H9 (cell line): ENCODE data around the gene RAD23A. TPM values are rescaled to one million over a fixed set of nuclear protein-coding genes. Genes with fewer than 3 reads are reported as not detected.
"Not testable (repeated sequence)": the region's sequence is repeated elsewhere in the genome, so short reads cannot be mapped to it uniquely, and the experiment has no call there.

Source experiments
- DNase-seq: peaks from one replicate; pipeline ENCODE4 v3.0.0-alpha.2; 2017
- H2AFZ ChIP-seq: one replicate; pipeline ENCODE4 v1.6.1; 2013; ENCODE audit warnings: mild to moderate bottlenecking, low read length, control low read depth, moderate library complexity
- H2AK5ac ChIP-seq: 2 replicates; pipeline ENCODE4 v1.6.1; 2013; ENCODE audit warnings: low read length, control low read depth, mixed read lengths; ENCODE audit not compliant: insufficient read length
- H2BK120ac ChIP-seq: one replicate; pipeline ENCODE4 v1.6.1; 2013; ENCODE audit warnings: low read depth, mild to moderate bottlenecking, low read length, control low read depth, inconsistent platforms; ENCODE audit not compliant: poor library complexity, severe bottlenecking
- H2BK12ac ChIP-seq: 2 replicates; pipeline ENCODE4 v1.6.1; 2013; ENCODE audit warnings: low read length, control low read depth, mixed read lengths, low read depth; ENCODE audit not compliant: insufficient read length
- H2BK15ac ChIP-seq: 2 replicates; pipeline ENCODE4 v1.6.1; 2013; ENCODE audit warnings: low read depth, low read length, control low read depth
- H2BK20ac ChIP-seq: one replicate; pipeline ENCODE4 v1.6.1; 2013; ENCODE audit warnings: low read depth, mild to moderate bottlenecking, low read length, control low read depth, inconsistent platforms; ENCODE audit not compliant: poor library complexity, severe bottlenecking
- H2BK5ac ChIP-seq: 2 replicates; pipeline ENCODE4 v1.6.1; 2013; ENCODE audit warnings: low read length, control low read depth, mixed read lengths; ENCODE audit not compliant: insufficient read length
- H3K14ac ChIP-seq: 2 replicates; pipeline ENCODE4 v1.6.1; 2013; ENCODE audit warnings: low read length, control low read depth; ENCODE audit not compliant: insufficient read depth
- H3K18ac ChIP-seq: 2 replicates; pipeline ENCODE4 v1.6.1; 2013; ENCODE audit warnings: low read depth, mild to moderate bottlenecking, mixed read lengths, low read length, control low read depth; ENCODE audit not compliant: insufficient read length
- H3K23ac ChIP-seq: 2 replicates; pipeline ENCODE4 v1.6.1; 2013; ENCODE audit warnings: low read length, control low read depth, mixed read lengths, low read depth; ENCODE audit not compliant: insufficient read length
- H3K23me2 ChIP-seq: 2 replicates; pipeline ENCODE4 v1.6.1; 2013; ENCODE audit warnings: low read depth, mild to moderate bottlenecking, mixed read lengths, low read length, control low read depth; ENCODE audit not compliant: insufficient read length, poor library complexity, severe bottlenecking
- H3K27ac ChIP-seq: 2 replicates; pipeline ENCODE4 v1.5.1; 2013; ENCODE audit warnings: low read length, control low read depth, mixed read lengths, low read depth; ENCODE audit not compliant: insufficient read length
- H3K27me3 ChIP-seq: 2 replicates; pipeline ENCODE4 v1.6.1; 2013; ENCODE audit warnings: low read length, control low read depth, inconsistent platforms; ENCODE audit not compliant: insufficient read depth
- H3K4ac ChIP-seq: 2 replicates; pipeline ENCODE4 v1.6.1; 2013; ENCODE audit warnings: low read depth, mild to moderate bottlenecking, control low read depth, inconsistent platforms, low read length, moderate library complexity
- H3K4me1 ChIP-seq: 2 replicates; pipeline ENCODE4 v1.6.1; 2013; ENCODE audit warnings: low read length, control low read depth, inconsistent platforms; ENCODE audit not compliant: insufficient read depth
- H3K4me2 ChIP-seq: 2 replicates; pipeline ENCODE4 v1.6.1; 2013; ENCODE audit warnings: low read length, control low read depth, mixed read lengths; ENCODE audit not compliant: insufficient read length, insufficient read depth
- H3K56ac ChIP-seq: 2 replicates; pipeline ENCODE4 v1.6.1; 2013; ENCODE audit warnings: low read depth, mild to moderate bottlenecking, mixed read lengths, low read length, control low read depth; ENCODE audit not compliant: insufficient read length
- H3K79me1 ChIP-seq: 2 replicates; pipeline ENCODE4 v1.6.1; 2013; ENCODE audit warnings: low read depth, mild to moderate bottlenecking, moderate library complexity, low read length, control low read depth, inconsistent platforms; ENCODE audit not compliant: insufficient read depth, poor library complexity, severe bottlenecking
- H3K79me2 ChIP-seq: 2 replicates; pipeline ENCODE4 v1.6.1; 2013; ENCODE audit warnings: low read length, control low read depth, inconsistent platforms; ENCODE audit not compliant: insufficient read depth
- H3K9ac ChIP-seq: 2 replicates; pipeline ENCODE4 v1.6.1; 2013; ENCODE audit warnings: low read length, control low read depth, mixed read lengths; ENCODE audit not compliant: insufficient read length; ENCODE audit errors: extremely low read depth
- H3K9me3 ChIP-seq: one replicate; pipeline ENCODE4 v1.6.1; 2013; ENCODE audit warnings: low read depth, low read length, inconsistent platforms; ENCODE audit not compliant: control insufficient read depth
- H3T11ph ChIP-seq: one replicate; pipeline ENCODE4 v1.6.1; 2013; ENCODE audit warnings: mild to moderate bottlenecking, low read length, control low read depth, inconsistent platforms
- H4K20me1 ChIP-seq: one replicate; pipeline ENCODE4 v1.6.1; 2013; ENCODE audit not compliant: control insufficient read depth, insufficient read length, insufficient read depth
- H4K5ac ChIP-seq: 2 replicates; pipeline ENCODE4 v1.6.1; 2013; ENCODE audit warnings: low read depth, mild to moderate bottlenecking, mixed read lengths, low read length, control low read depth; ENCODE audit not compliant: insufficient read length
- H4K8ac ChIP-seq: replicated peaks from 2 replicates; pipeline ENCODE4 v1.6.1; 2013; ENCODE audit warnings: low read length, control low read depth, mixed read lengths, low read depth; ENCODE audit not compliant: insufficient read length
- H4K91ac ChIP-seq: 2 replicates; pipeline ENCODE4 v1.6.1; 2013; ENCODE audit warnings: low read depth, mild to moderate bottlenecking, moderate library complexity, mixed read lengths, low read length, control low read depth; ENCODE audit not compliant: insufficient read length
- H3K27ac Mint-ChIP-seq, 3 experiments: 2 replicates in 2 of 3; 3 replicates in 1 of 3; pipeline ENCODE4 v1.8.0; 2020 to 2021; ENCODE audit warnings: mixed read lengths in 3 of 3, mild to moderate bottlenecking in 1 of 3, moderate library complexity in 1 of 3
- H3K27me3 Mint-ChIP-seq: 2 replicates; pipeline ENCODE4 v1.8.0; 2021; ENCODE audit warnings: low read depth, mild to moderate bottlenecking, moderate library complexity, mixed read lengths
- H3K36me3 Mint-ChIP-seq, 3 experiments: 2 replicates in 2 of 3; 3 replicates in 1 of 3; pipeline ENCODE4 v1.8.0; 2020 to 2021; ENCODE audit warnings: low read depth in 3 of 3, mixed read lengths in 3 of 3; ENCODE audit not compliant: insufficient read depth in 1 of 3
- H3K4me1 Mint-ChIP-seq, 2 experiments: 2 replicates each; pipeline ENCODE4 v1.8.0; 2020; ENCODE audit warnings: mixed read lengths in 2 of 2
- H3K4me3 Mint-ChIP-seq, 2 experiments: 2 replicates in 1 of 2; 3 replicates in 1 of 2; pipeline ENCODE4 v1.8.0; 2020 to 2021; ENCODE audit warnings: mild to moderate bottlenecking in 2 of 2, mixed read lengths in 2 of 2, moderate library complexity in 1 of 2
- H3K9me3 Mint-ChIP-seq, 2 experiments: 2 replicates in 1 of 2; 3 replicates in 1 of 2; pipeline ENCODE4 v1.8.0; 2020; ENCODE audit warnings: mild to moderate bottlenecking in 2 of 2, mixed read lengths in 2 of 2, moderate library complexity in 1 of 2
- WGBS: extraction: QIAGEN DNeasy Blood & Tissue Kit; methylation state at CpG from one replicate; pipeline ENCODE4 v1.1.7; 2013; ENCODE audit warnings: missing lambda C conversion rate, low lambda C conversion rate, mixed read lengths; ENCODE audit not compliant: insufficient read length; ENCODE audit errors: extremely low coverage; 5-methylcytosine and 5-hydroxymethylcytosine counted together
- total RNA-seq: library from RNA; stranded (reverse); gene quantifications from 2 replicates; pipeline ENCODE4 v1.2.1, GENCODE V29; 2021
- TF ChIP-seq, protein P1 (sequence below): fragments of 200-600 bp; sonication (generic); conservative IDR thresholded peaks from 3 replicates; pipeline ENCODE4 v1.8.0; 2021; ENCODE audit warnings: antibody characterized with exemption, mild to moderate bottlenecking

RAD23A gene
- total RNA-seq, 1 experiment from 2014 or later: 62.2 TPM

- H4K20me1 ChIP-seq: no peaks in the 10 kb centered on the region
- H3K27ac ChIP-seq: no peak within 1 kb of the TSS
- no peak within 1 kb of the TSS for H3T11ph ChIP-seq
- no peak within 1 kb of the TSS for H4K5ac ChIP-seq
- peaks cover 21 to 34% of the 10 kb centered on the region in 2 experiments for H3K4me1 Mint-ChIP-seq
- H2BK120ac ChIP-seq: no peak within 1 kb of the TSS
- H2BK5ac ChIP-seq: no peak within 1 kb of the TSS
- no peak within 1 kb of the TSS for H2BK12ac ChIP-seq
- H4K8ac ChIP-seq: no peak within 1 kb of the TSS
- no peaks in the 10 kb centered on the region for H3K9me3 ChIP-seq
- no peak within 1 kb of the TSS for H2BK20ac ChIP-seq
- H3K56ac ChIP-seq: no peak within 1 kb of the TSS
- peak within 1 kb of the TSS; percentile 88 to 94 for H3K4me3 Mint-ChIP-seq
- peak within 1 kb of the TSS; percentile 9 for H3K18ac ChIP-seq
- peaks cover 0 to 3% of the 10 kb centered on the region in 2 experiments; a peak in 2 of 5 replicates for H3K9me3 Mint-ChIP-seq
- no peak within 1 kb of the TSS for H2AK5ac ChIP-seq
- peak; percentile 80 for DNase-seq
- peak within 1 kb of the TSS; percentile 58 to 90 (median 82) for H3K27ac Mint-ChIP-seq
- H3K4me2 ChIP-seq: peak within 1 kb of the TSS; percentile 52
- peaks cover 15 to 39% (median 37%) of the 10 kb centered on the region in 3 experiments for H3K36me3 Mint-ChIP-seq
- no peak within 1 kb of the TSS for H2BK15ac ChIP-seq
- no peak within 1 kb of the TSS for H3K23ac ChIP-seq
- H4K91ac ChIP-seq: no peak within 1 kb of the TSS
- no CpG with 5 or more reads among the region's 84 CpGs for WGBS
- no peaks in the 10 kb centered on the region; the same call in 1 of the 2 replicates for H3K4me1 ChIP-seq
- H3K23me2 ChIP-seq: peaks cover 3% of the 10 kb centered on the region
- H3K14ac ChIP-seq: peak within 1 kb of the TSS; percentile 41
- peak within 1 kb of the TSS; percentile 68 for H3K9ac ChIP-seq
- no peaks in the 10 kb centered on the region for H3K27me3 ChIP-seq
- peaks cover 5% of the 10 kb centered on the region for H3K79me1 ChIP-seq
- no peak within 1 kb of the TSS for H3K4ac ChIP-seq
- H2AFZ ChIP-seq: no peak within 1 kb of the TSS
- peaks cover 5% of the 10 kb centered on the region for H3K27me3 Mint-ChIP-seq
- TF ChIP-seq, protein P1, sequence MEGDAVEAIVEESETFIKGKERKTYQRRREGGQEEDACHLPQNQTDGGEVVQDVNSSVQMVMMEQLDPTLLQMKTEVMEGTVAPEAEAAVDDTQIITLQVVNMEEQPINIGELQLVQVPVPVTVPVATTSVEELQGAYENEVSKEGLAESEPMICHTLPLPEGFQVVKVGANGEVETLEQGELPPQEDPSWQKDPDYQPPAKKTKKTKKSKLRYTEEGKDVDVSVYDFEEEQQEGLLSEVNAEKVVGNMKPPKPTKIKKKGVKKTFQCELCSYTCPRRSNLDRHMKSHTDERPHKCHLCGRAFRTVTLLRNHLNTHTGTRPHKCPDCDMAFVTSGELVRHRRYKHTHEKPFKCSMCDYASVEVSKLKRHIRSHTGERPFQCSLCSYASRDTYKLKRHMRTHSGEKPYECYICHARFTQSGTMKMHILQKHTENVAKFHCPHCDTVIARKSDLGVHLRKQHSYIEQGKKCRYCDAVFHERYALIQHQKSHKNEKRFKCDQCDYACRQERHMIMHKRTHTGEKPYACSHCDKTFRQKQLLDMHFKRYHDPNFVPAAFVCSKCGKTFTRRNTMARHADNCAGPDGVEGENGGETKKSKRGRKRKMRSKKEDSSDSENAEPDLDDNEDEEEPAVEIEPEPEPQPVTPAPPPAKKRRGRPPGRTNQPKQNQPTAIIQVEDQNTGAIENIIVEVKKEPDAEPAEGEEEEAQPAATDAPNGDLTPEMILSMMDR: no peak
- peaks cover 7% of the 10 kb centered on the region; the same call in 1 of the 2 replicates for H3K79me2 ChIP-seq
These were observed 11.1 kb downstream of the RAD23A start, which contains the start of gene GADD45GIP1 for GRCh38 chr19:12956446-12957388. GADD45GIP1 (minus strand) TSS chr19:12957223; CDS start chr19:12957212, 11 bp downstream.

- H2BK5ac ChIP-seq, H2AFZ ChIP-seq, H4K91ac ChIP-seq, H3K23me2 ChIP-seq, H3K9ac ChIP-seq, H2BK120ac ChIP-seq, H3T11ph ChIP-seq, H3K18ac ChIP-seq, H3K9me3 ChIP-seq, H3K56ac ChIP-seq, H3K27me3 ChIP-seq, H3K79me1 ChIP-seq, H2AK5ac ChIP-seq, H2BK15ac ChIP-seq, DNase-seq, H2BK20ac ChIP-seq, H3K9me3 Mint-ChIP-seq, H3K4me2 ChIP-seq, H2BK12ac ChIP-seq, H3K4me1 ChIP-seq, H3K79me2 ChIP-seq, H4K8ac ChIP-seq, H3K27ac ChIP-seq, H3K27me3 Mint-ChIP-seq, H3K4ac ChIP-seq, H4K20me1 ChIP-seq, H3K14ac ChIP-seq, H3K23ac ChIP-seq, H4K5ac ChIP-seq: not testable (repeated sequence)
- H3K36me3 Mint-ChIP-seq: peaks cover 13 to 32% (median 31%) of the 10 kb centered on the region in 3 experiments
- H3K4me3 Mint-ChIP-seq: peak overlapping the region; percentile 68 to 83
- H3K4me1 Mint-ChIP-seq: peaks cover 20 to 31% of the 10 kb centered on the region in 2 experiments
- H3K27ac Mint-ChIP-seq: peak overlapping the region; percentile 32 to 80 (median 70); a peak in 5 of 7 replicates
- WGBS: no CpG with 5 or more reads among the region's 31 CpGs
These were observed 11.8 kb downstream of the RAD23A start for GRCh38 chr19:12957389-12957952.
